ENCODE data around the gene BMI1. TPM values are rescaled to one million over a fixed set of nuclear protein-coding genes. Genes with fewer than 3 reads are reported as not detected.

The BMI1 gene
- total and polyA plus RNA-seq, 2 donors (not counting 1 experiment from before 2014, with no cell fraction given) = 18.0 to 83.8 TPM

- Histone ChIP-seq H3K4me1 (ENCODE audit: control insufficient read depth in 2 of 2, insufficient read depth in 2 of 2, low read length in 2 of 2) (no peaks in the 10 kb centered on the region), H3K36me3 (replicated peaks in 1 of 2; ENCODE audit: control extremely low read depth in 1 of 2, control insufficient read depth in 1 of 2, extremely low read depth in 1 of 2, insufficient read depth in 2 of 2, low read length in 1 of 2) (no peaks in the 10 kb centered on the region), H3K4me2 (replicated peaks; ENCODE audit: low read depth, low read length, poor library complexity, severe bottlenecking) (no peak overlapping the region), H2AFZ (ENCODE audit: insufficient read depth, low read depth, low read length, poor library complexity, severe bottlenecking) (no peak overlapping the region), H3K9ac (ENCODE audit: low read length) (no peak overlapping the region), H4K20me1 (ENCODE audit: control insufficient read depth, insufficient read depth, low read length, poor library complexity, severe bottlenecking) (no peaks in the 10 kb centered on the region), H3K9me3 (ENCODE audit: control extremely low read depth in 1 of 3, control insufficient read depth in 2 of 3, insufficient read depth in 1 of 3, low read length in 2 of 3) (no peaks in the 10 kb centered on the region), H3K4me3 (ENCODE audit: control extremely low read depth in 1 of 5, extremely low read depth in 1 of 5, insufficient read depth in 1 of 5, low read depth in 2 of 5, low read length in 4 of 5) (no peak overlapping the region), H3K79me2 (ENCODE audit: control insufficient read depth, insufficient read depth, low read length) (no peaks in the 10 kb centered on the region), H3K27me3 (replicated peaks in 1 of 4; ENCODE audit: control extremely low read depth in 1 of 4, control insufficient read depth in 3 of 4, insufficient read depth in 4 of 4, low read length in 3 of 4) (peaks cover 0 to 3% (median 0%) of the 10 kb centered on the region in 4 experiments), H3K27ac (ENCODE audit: low read length in 2 of 2) (no peak overlapping the region)
- no peak overlapping the region for H3K27ac Mint-ChIP-seq
- H3K9me3 Mint-ChIP-seq (ENCODE audit: insufficient read depth) = no peaks in the 10 kb centered on the region
- CTCF ChIA-PET = no interaction called here
- intact Hi-C loops (cut with micrococcal nuclease) = no loop called here
- peaks cover 4% of the 10 kb centered on the region for H3K27me3 Mint-ChIP-seq
- H3K4me1 Mint-ChIP-seq = no peaks in the 10 kb centered on the region
- no peak overlapping the region for H3K4me3 Mint-ChIP-seq
- DNase-seq (no peak), ATAC-seq (ENCODE audit: low read depth) (no peak)
- whole genome bisulfite sequencing (ENCODE audit: insufficient coverage) = no CpG with 5 or more reads among the region's 3 CpGs
- no peak for TF ChIP-seq CTCF (IDR thresholded peaks at IDR 0.05)
- no peak for TF ChIP-seq EZH2 (IDR thresholded peaks at IDR 0.05; ENCODE audit: borderline replicate concordance, insufficient read depth, low read depth, low read length, poor library complexity, severe bottlenecking)
- POLR2A ChIA-PET = no interaction called here
These were observed 35.8 kb upstream of the BMI1 start for GRCh38 chr10:22285130-22285529.

GRCh38 chr10:22293747-22294404 is 27.0 kb upstream of the BMI1 start:
- no peaks in the 10 kb centered on the region for H3K79me2 ChIP-seq (ENCODE audit: control insufficient read depth, insufficient read depth, low read length)
- CTCF ChIA-PET = no interaction called here
- H3K36me3 ChIP-seq (replicated peaks in 1 of 2; ENCODE audit: control extremely low read depth in 1 of 2, control insufficient read depth in 1 of 2, extremely low read depth in 1 of 2, insufficient read depth in 2 of 2, low read length in 1 of 2) = no peaks in the 10 kb centered on the region
- peaks cover 39% of the 10 kb centered on the region for H3K27me3 Mint-ChIP-seq
- TF ChIP-seq EZH2 (IDR thresholded peaks at IDR 0.05; ENCODE audit: borderline replicate concordance, insufficient read depth, low read depth, low read length, poor library complexity, severe bottlenecking) = no peak
- no peak for TF ChIP-seq CTCF (IDR thresholded peaks at IDR 0.05)
- DNase-seq (no peak), ATAC-seq (ENCODE audit: low read depth) (no peak)
- intact Hi-C loops (cut with micrococcal nuclease) = no loop called here
- H3K9ac ChIP-seq (ENCODE audit: low read length) = no peak overlapping the region
- no peaks in the 10 kb centered on the region for H3K9me3 Mint-ChIP-seq (ENCODE audit: insufficient read depth)
- POLR2A ChIA-PET = interaction anchor here (0.6 kb wide), 1 partner anchor 185 kb away, joined by 3 read pairs; no protein-coding TSS in a partner anchor
- no peak overlapping the region for H3K27ac ChIP-seq (ENCODE audit: low read length in 2 of 2)
- H2AFZ ChIP-seq (ENCODE audit: insufficient read depth, low read depth, low read length, poor library complexity, severe bottlenecking) = no peak overlapping the region
- no peak overlapping the region for H3K4me3 Mint-ChIP-seq
- peaks cover 0 to 6% (median 4%) of the 10 kb centered on the region in 4 experiments for H3K27me3 ChIP-seq (replicated peaks in 1 of 4; ENCODE audit: control extremely low read depth in 1 of 4, control insufficient read depth in 3 of 4, insufficient read depth in 4 of 4, low read length in 3 of 4)
- H3K4me1 Mint-ChIP-seq = no peaks in the 10 kb centered on the region
- H3K4me3 ChIP-seq (ENCODE audit: control extremely low read depth in 1 of 5, extremely low read depth in 1 of 5, insufficient read depth in 1 of 5, low read depth in 2 of 5, low read length in 4 of 5) = no peak overlapping the region
- H3K27ac Mint-ChIP-seq = no peak overlapping the region
- H3K4me2 ChIP-seq (replicated peaks; ENCODE audit: low read depth, low read length, poor library complexity, severe bottlenecking) = no peak overlapping the region
- 88% methylated on average over 1 of the region's 3 CpGs for WGBS (ENCODE audit: insufficient coverage)
- peaks cover 0 to 2% (median 0%) of the 10 kb centered on the region in 3 donors for H3K9me3 ChIP-seq (ENCODE audit: control extremely low read depth in 1 of 3, control insufficient read depth in 2 of 3, insufficient read depth in 1 of 3, low read length in 2 of 3)
- H4K20me1 ChIP-seq (ENCODE audit: control insufficient read depth, insufficient read depth, low read length, poor library complexity, severe bottlenecking) = no peaks in the 10 kb centered on the region
- no peaks in the 10 kb centered on the region for H3K4me1 ChIP-seq (ENCODE audit: control insufficient read depth in 2 of 2, insufficient read depth in 2 of 2, low read length in 2 of 2)

Measured in B cell (primary cell).